IMR-90 (cell line): ENCODE results near the gene TMEM170A. TPM values are rescaled to one million over a fixed set of nuclear protein-coding genes. Genes with fewer than 3 reads are reported as not detected.

Source experiments
- ATAC-seq: fragments of 200-7000 bp; cut with Tn5 transposase; 2 replicates; pipeline ENCODE4 v1.9.1; 2020; ENCODE audit warnings: low read depth, mild to moderate bottlenecking, moderate library complexity
- BruUV-seq: library from RNA; stranded (reverse); fragments of 400-500 nt; replicated peaks from 2 replicates; lab custom pipeline; 2021; lab: Mats Ljungman, UMichigan
- CTCF ChIA-PET: fragments of 300-600 bp; formaldehyde crosslinking; extraction: SDS; loops from one replicate; lab custom pipeline; 2021; ENCODE audit warnings: antibody characterized with exemption; lab: Yijun Ruan, JAX
- POLR2A ChIA-PET: fragments of 300-600 bp; sonication (Branson Sonifier 250); formaldehyde crosslinking; loops from one replicate; lab custom pipeline; 2022; ENCODE audit warnings: antibody characterized with exemption; ENCODE audit not compliant: unreplicated experiment; lab: Charles Lee
- DNase-seq: peaks from one replicate; pipeline ENCODE4 v3.0.0; 2013
- H2AFZ ChIP-seq: replicated peaks from 2 replicates; pipeline ENCODE3; 2013; ENCODE audit warnings: low read length, mild to moderate bottlenecking; ENCODE audit not compliant: poor library complexity
- H2AK5ac ChIP-seq: 2 replicates; pipeline ENCODE4 v1.6.1; 2013; ENCODE audit warnings: low read depth, low read length, inconsistent platforms
- H2AK9ac ChIP-seq: replicated peaks from 2 replicates; pipeline ENCODE3; 2013; ENCODE audit warnings: mild to moderate bottlenecking, low read depth, low read length, moderate library complexity; ENCODE audit not compliant: poor library complexity
- H2BK120ac ChIP-seq: 2 replicates; pipeline ENCODE4 v1.6.1; 2013; ENCODE audit warnings: low read depth, low read length, inconsistent platforms
- H2BK15ac ChIP-seq: 3 replicates; pipeline ENCODE4 v1.6.1; 2013; ENCODE audit warnings: low read depth, low read length, inconsistent platforms
- H2BK20ac ChIP-seq: 2 replicates; pipeline ENCODE4 v1.6.1; 2013; ENCODE audit warnings: low read depth, mild to moderate bottlenecking, inconsistent platforms, low read length, moderate library complexity
- H2BK5ac ChIP-seq: 2 replicates; pipeline ENCODE4 v1.6.1; 2013; ENCODE audit warnings: mild to moderate bottlenecking, low read depth, low read length, inconsistent platforms; ENCODE audit not compliant: poor library complexity, severe bottlenecking
- H3K14ac ChIP-seq: replicated peaks from 2 replicates; pipeline ENCODE4 v1.6.1; 2013; ENCODE audit warnings: low read depth, low read length, inconsistent platforms
- H3K18ac ChIP-seq: 2 replicates; pipeline ENCODE4 v1.6.1; 2013; ENCODE audit warnings: low read depth, low read length, control low read depth
- H3K23ac ChIP-seq: 2 replicates; pipeline ENCODE4 v1.6.1; 2013; ENCODE audit warnings: low read depth, low read length, inconsistent platforms
- H3K27ac ChIP-seq: 2 replicates; pipeline ENCODE4 v1.5.1; 2013; ENCODE audit warnings: mild to moderate bottlenecking, control low read depth, low read length; ENCODE audit not compliant: insufficient read depth
- H3K27me3 ChIP-seq: 2 replicates; pipeline ENCODE4 v1.6.1; 2013; ENCODE audit warnings: low read length; ENCODE audit not compliant: control insufficient read depth, insufficient read depth
- H3K36me3 ChIP-seq: 2 replicates; pipeline ENCODE4 v1.6.1; 2013; ENCODE audit warnings: low read length, mixed read lengths; ENCODE audit not compliant: control insufficient read depth, insufficient read depth
- H3K4ac ChIP-seq: 2 replicates; pipeline ENCODE4 v1.6.1; 2013; ENCODE audit warnings: low read depth, low read length, inconsistent platforms
- H3K4me1 ChIP-seq: 2 replicates; pipeline ENCODE4 v1.6.1; 2013; ENCODE audit warnings: low read length, mixed read lengths; ENCODE audit not compliant: control insufficient read depth, insufficient read depth
- H3K4me2 ChIP-seq: 2 replicates; pipeline ENCODE4 v1.6.1; 2013; ENCODE audit warnings: low read depth, mild to moderate bottlenecking, control low read depth, low read length, moderate library complexity
- H3K4me3 ChIP-seq: 2 replicates; pipeline ENCODE4 v1.5.1; 2013; ENCODE audit warnings: low read depth, mild to moderate bottlenecking, control low read depth, low read length, moderate library complexity; ENCODE audit not compliant: insufficient read depth
- H3K56ac ChIP-seq: 2 replicates; pipeline ENCODE4 v1.6.1; 2013; ENCODE audit warnings: low read length, inconsistent platforms; ENCODE audit not compliant: insufficient read depth; ENCODE audit errors: extremely low read depth
- H3K79me1 ChIP-seq, 2 experiments: 2 replicates each; pipeline ENCODE4 v1.6.1; 2013; ENCODE audit warnings: low read length in 2 of 2, inconsistent platforms in 1 of 2, low read depth in 1 of 2
- H3K9ac ChIP-seq: 2 replicates; pipeline ENCODE4 v1.6.1; 2013; ENCODE audit warnings: low read depth, low read length, control low read depth
- H3K9me1 ChIP-seq: 2 replicates; pipeline ENCODE4 v1.6.1; 2013; ENCODE audit warnings: low read length, inconsistent platforms; ENCODE audit not compliant: insufficient read depth
- H3K9me3 ChIP-seq: 2 replicates; pipeline ENCODE4 v1.6.1; 2013; ENCODE audit warnings: low read length; ENCODE audit not compliant: control insufficient read depth, insufficient read depth
- H4K20me1 ChIP-seq: 2 replicates; pipeline ENCODE4 v1.6.1; 2013; ENCODE audit warnings: low read length, inconsistent platforms; ENCODE audit not compliant: insufficient read depth
- H4K5ac ChIP-seq: 2 replicates; pipeline ENCODE4 v1.6.1; 2013; ENCODE audit warnings: mild to moderate bottlenecking, low read depth, low read length, control low read depth
- H4K8ac ChIP-seq, 2 experiments: 2 replicates each; pipeline ENCODE4 v1.6.1; 2013; ENCODE audit warnings: low read depth in 2 of 2, low read length in 2 of 2, control low read depth in 1 of 2, inconsistent platforms in 1 of 2
- H4K91ac ChIP-seq: 2 replicates; pipeline ENCODE4 v1.6.1; 2013; ENCODE audit warnings: low read depth, low read length, inconsistent platforms; ENCODE audit not compliant: insufficient read depth
- BHLHE40 ChIP-seq: fragments of 150-350 bp; IDR thresholded peaks from 2 replicates; pipeline ENCODE4 v1.6.1; 2016; ENCODE audit warnings: mild to moderate bottlenecking, low read depth, low read length
- CEBPB ChIP-seq: IDR thresholded peaks from 2 replicates; pipeline ENCODE4 v1.6.1; 2012; ENCODE audit warnings: low read depth, low read length, improper control_type of control experiment
- CHD1 ChIP-seq: IDR thresholded peaks from 2 replicates; pipeline ENCODE4 v1.6.1; 2012; ENCODE audit warnings: low read depth, low read length, improper control_type of control experiment
- CTCF ChIP-seq: conservative IDR thresholded peaks from 2 replicates; pipeline ENCODE4 v1.5.1; 2012; ENCODE audit warnings: mild to moderate bottlenecking, low read depth, low read length, improper control_type of control experiment
- FOS ChIP-seq: fragments of 150-350 bp; IDR thresholded peaks from 2 replicates; pipeline ENCODE4 v1.6.1; 2016; ENCODE audit warnings: low read depth, low read length
- MAZ ChIP-seq: IDR thresholded peaks from 2 replicates; pipeline ENCODE4 v1.6.1; 2012; ENCODE audit warnings: low read depth, mild to moderate bottlenecking, low read length, improper control_type of control experiment, moderate library complexity, borderline replicate concordance
- MXI1 ChIP-seq: IDR thresholded peaks from 2 replicates; pipeline ENCODE4 v1.6.1; 2012; ENCODE audit warnings: low read depth, mild to moderate bottlenecking, low read length, moderate library complexity, borderline replicate concordance
- NFE2L2 ChIP-seq: fragments of 150-350 bp; IDR thresholded peaks from 2 replicates; pipeline ENCODE4 v1.6.1; 2016; ENCODE audit warnings: low read depth, mild to moderate bottlenecking, low read length
- POLR2A ChIP-seq: IDR thresholded peaks from 2 replicates; pipeline ENCODE4 v1.6.1; 2012; ENCODE audit warnings: mild to moderate bottlenecking, low read depth, low read length
- RAD21 ChIP-seq: IDR thresholded peaks from 2 replicates; pipeline ENCODE4 v1.6.1; 2012; ENCODE audit warnings: low read length, improper control_type of control experiment
- RCOR1 ChIP-seq: IDR thresholded peaks from 2 replicates; pipeline ENCODE4 v1.6.1; 2012; ENCODE audit warnings: mild to moderate bottlenecking, low read length, improper control_type of control experiment; ENCODE audit not compliant: insufficient replicate concordance
- RFX5 ChIP-seq: IDR thresholded peaks from 2 replicates; pipeline ENCODE4 v1.8.0; 2012; ENCODE audit warnings: low read depth, mild to moderate bottlenecking, low read length, moderate library complexity
- SMC3 ChIP-seq: fragments of 150-350 bp; IDR thresholded peaks from 2 replicates; pipeline ENCODE4 v1.6.1; 2016; ENCODE audit warnings: low read depth, mild to moderate bottlenecking, antibody characterized with exemption, low read length, moderate library complexity
- dilution Hi-C: fragments of 300-500 bp; cut with HindIII; formaldehyde crosslinking; loops from one replicate; pipeline ENCODE4 v1.14.3; 2018; ENCODE audit warnings: low sequenced_read_pairs; ENCODE audit not compliant: unreplicated experiment
- in situ Hi-C: fragments of 300-500 bp; cut with MboI; formaldehyde crosslinking; loops from 3 replicates; pipeline ENCODE4 v1.14.3; 2019; ENCODE audit warnings: low sequenced_read_pairs, inconsistent platforms, mixed read lengths
- intact Hi-C: fragments of 100-400 bp; cut with micrococcal nuclease; formaldehyde crosslinking; loops from 2 replicates; pipeline ENCODE4 v1.10.0; 2022
- polyA plus RNA-seq, 3 experiments: library from polyadenylated mRNA; depleted of rRNA; stranded (reverse); fragments of >200 nt; gene quantifications; 2 replicates each; pipeline ENCODE4 v1.2.3, GENCODE V29; 2012; ENCODE audit warnings: low replicate concordance in 1 of 3
- total RNA-seq: library from RNA; depleted of rRNA; stranded (reverse); fragments of >200 nt; gene quantifications from 2 replicates; pipeline ENCODE4 v1.2.3, GENCODE V29; 2012
- TF ChIP-seq, protein P1 (sequence below): fragments of 150-350 bp; IDR thresholded peaks from 2 replicates; pipeline ENCODE4 v1.6.1; 2017; ENCODE audit warnings: mild to moderate bottlenecking, antibody characterized with exemption, low read length, low read depth

The TMEM170A gene
- total and polyA plus RNA-seq, 2 of the 4 experiments (the other 2 are of a cell fraction): 7.3 to 10.9 TPM

DNA sequence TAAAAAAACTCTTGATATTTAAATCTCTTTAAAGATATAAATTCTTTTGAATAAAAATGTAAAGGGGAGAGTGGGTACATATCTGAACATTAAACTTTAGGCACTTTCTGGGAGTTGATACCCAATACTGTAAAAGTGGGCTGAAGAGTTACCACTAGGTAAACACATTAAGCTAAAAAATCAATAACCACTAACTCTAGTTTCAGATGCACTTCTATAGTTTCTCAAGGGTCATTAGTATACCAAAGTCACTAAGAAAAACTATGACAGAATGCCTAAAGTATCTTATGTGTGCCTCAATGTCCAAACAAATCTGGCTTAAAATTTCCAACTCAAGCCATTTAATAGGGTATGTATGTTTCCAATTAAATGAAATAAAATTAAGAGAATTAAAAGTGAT lies 18.1 kb downstream of the TMEM170A start:
- H2AK9ac ChIP-seq: no peak overlapping the region
- H3K4me2 ChIP-seq: no peak overlapping the region
- no peak overlapping the region for H3K23ac ChIP-seq
- intact Hi-C loops (no loop called here), in situ Hi-C loops (no loop called here), dilution Hi-C loops (no loop called here)
- no peak overlapping the region for H3K18ac ChIP-seq
- no peak overlapping the region for H4K8ac ChIP-seq
- ATAC-seq (no peak), DNase-seq (no peak)
- ChIA-PET CTCF (interaction anchor here (0.7 kb wide), 2 partner anchors 13 to 755 kb away, joined by 3 read pairs; no protein-coding TSS in a partner anchor), POLR2A (no interaction called here)
- H3K14ac ChIP-seq: no peak overlapping the region
- H2BK20ac ChIP-seq: no peak overlapping the region
- no peak overlapping the region for H3K4ac ChIP-seq
- H3K9me1 ChIP-seq: no peaks in the 10 kb centered on the region; the same call in 1 of the 2 replicates
- no peak overlapping the region for H2BK120ac ChIP-seq
- no peak overlapping the region for H3K4me3 ChIP-seq
- no peak overlapping the region for H3K27ac ChIP-seq
- H3K36me3 ChIP-seq: peaks cover 16% of the 10 kb centered on the region
- H3K9ac ChIP-seq: no peak overlapping the region
- H2AFZ ChIP-seq: no peak overlapping the region
- H2BK15ac ChIP-seq: no peak overlapping the region
- H3K56ac ChIP-seq: no peak overlapping the region
- H3K27me3 ChIP-seq: no peaks in the 10 kb centered on the region
- H3K9me3 ChIP-seq: no peaks in the 10 kb centered on the region
- peaks cover 13 to 18% of the 10 kb centered on the region in 2 experiments for H3K79me1 ChIP-seq
- H2AK5ac ChIP-seq: no peak overlapping the region
- TF ChIP-seq BHLHE40 (no peak), RAD21 (no peak), MXI1 (no peak), MAZ (no peak), FOS (no peak), CEBPB (no peak), RFX5 (no peak), CHD1 (no peak), POLR2A (no peak), SMC3 (no peak), NFE2L2 (no peak), RCOR1 (no peak), CTCF (no peak)
- TF ChIP-seq, protein P1, sequence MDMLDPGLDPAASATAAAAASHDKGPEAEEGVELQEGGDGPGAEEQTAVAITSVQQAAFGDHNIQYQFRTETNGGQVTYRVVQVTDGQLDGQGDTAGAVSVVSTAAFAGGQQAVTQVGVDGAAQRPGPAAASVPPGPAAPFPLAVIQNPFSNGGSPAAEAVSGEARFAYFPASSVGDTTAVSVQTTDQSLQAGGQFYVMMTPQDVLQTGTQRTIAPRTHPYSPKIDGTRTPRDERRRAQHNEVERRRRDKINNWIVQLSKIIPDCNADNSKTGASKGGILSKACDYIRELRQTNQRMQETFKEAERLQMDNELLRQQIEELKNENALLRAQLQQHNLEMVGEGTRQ: no peak
- no peak overlapping the region for H4K91ac ChIP-seq
- H2BK5ac ChIP-seq: no peak overlapping the region
- no peaks in the 10 kb centered on the region for H3K4me1 ChIP-seq
- no TSS peak for BruUV-seq
- H4K20me1 ChIP-seq: no peaks in the 10 kb centered on the region
- H4K5ac ChIP-seq: no peak overlapping the region
